ENCODE measurements around the gene NAGLU. TPM values are rescaled to one million over a fixed set of nuclear protein-coding genes. Genes with fewer than 3 reads are reported as not detected.

NAGLU gene
- total and polyA plus RNA-seq, 2 of the 13 experiments (the other 11 are each of a cell fraction or from before 2014, with no cell fraction given), result 28.2 to 40.1 TPM

DNA sequence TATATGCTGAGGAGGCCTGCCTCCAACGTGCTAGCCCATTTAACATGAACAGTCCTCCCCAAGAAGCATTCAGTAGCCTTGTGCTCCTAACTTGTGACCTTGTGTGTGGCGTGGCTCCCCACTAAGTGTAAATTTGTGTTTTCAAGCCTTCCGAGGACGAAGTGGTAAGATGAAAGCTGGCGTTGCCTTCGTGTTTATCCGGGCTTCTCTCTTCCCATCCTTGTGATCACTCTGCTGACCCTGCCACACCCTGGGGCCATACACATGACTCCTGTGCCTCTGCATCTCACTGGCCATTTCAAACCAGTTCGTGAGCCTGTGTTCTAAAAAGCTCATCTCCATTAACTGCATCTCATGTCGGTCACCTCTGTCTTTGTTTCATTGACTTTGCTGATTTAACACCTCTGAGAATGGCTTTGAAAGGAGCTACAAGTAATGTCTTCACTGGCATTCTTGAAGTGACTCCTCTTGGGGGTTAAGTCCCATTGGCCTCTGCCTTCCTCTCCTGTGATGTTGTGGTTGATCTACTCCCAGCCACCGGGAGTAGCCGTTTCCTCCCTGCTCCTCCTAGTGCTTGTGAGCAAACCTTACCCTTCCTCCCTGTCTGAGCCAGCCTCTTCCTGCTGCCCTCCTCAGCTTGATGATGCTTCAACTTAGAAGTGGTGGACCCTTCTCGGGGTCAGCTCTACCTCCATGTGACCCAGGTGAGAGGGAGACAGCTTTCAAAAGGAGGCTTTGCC, 27.4 kb upstream of the NAGLU start:
- ATAC-seq (no peak), FAIRE-seq (no peak), DNase-seq (ENCODE audit: low spot score) (no peak)
- Histone ChIP-seq H4K20me1 (ENCODE audit: insufficient read depth, low read length) (no peaks in the 10 kb centered on the region), H3K4me1 (ENCODE audit: insufficient read depth, low read length) (peaks cover 11% of the 10 kb centered on the region), H3K27ac (ENCODE audit: extremely low read length, insufficient read depth, low read length) (no peak overlapping the region), H2AFZ (ENCODE audit: low read length) (no peak overlapping the region), H3K9me3 (ENCODE audit: low read length) (no peaks in the 10 kb centered on the region), H3K79me2 (ENCODE audit: insufficient read depth, low read length) (no peaks in the 10 kb centered on the region), H3K36me3 (replicated peaks in 1 of 2; ENCODE audit: control insufficient read depth in 1 of 2, insufficient read depth in 2 of 2, low read length in 2 of 2) (peaks cover 34 to 60% of the 10 kb centered on the region in 2 experiments), H3K27me3 (ENCODE audit: control insufficient read depth in 1 of 2, insufficient read depth in 2 of 2, low read length in 2 of 2) (no peaks in the 10 kb centered on the region), H3K4me2 (ENCODE audit: low read depth, low read length) (no peak overlapping the region), H3K4me3 (replicated peaks in 1 of 3; ENCODE audit: insufficient read depth in 1 of 3, low read depth in 2 of 3, low read length in 3 of 3) (no peak overlapping the region), H3K9ac (ENCODE audit: insufficient read depth, low read depth, low read length) (no peak overlapping the region)
- no TSS peak for BruUV-seq (replicated peaks)
- in situ Hi-C loops (cut with HindIII; ENCODE audit: extremely low pct_ligation_motif_present, low pct_unique_long_range_greater_than_20kb), result no loop called here
- no peak for TF ChIP-seq RXRB (CRISPR knock-in tag; IDR thresholded peaks at IDR 0.05; ENCODE audit: borderline replicate concordance)
- no peak for TF ChIP-seq YEATS2 (CRISPR knock-in tag; IDR thresholded peaks at IDR 0.05; ENCODE audit: borderline replicate concordance)
- TF ChIP-seq XBP1 (CRISPR knock-in tag; IDR thresholded peaks at IDR 0.05), result no peak
- TF ChIP-seq SNAPC5 (CRISPR knock-in tag; IDR thresholded peaks at IDR 0.05; ENCODE audit: borderline replicate concordance), result no peak
- TF ChIP-seq ZNF570 (CRISPR knock-in tag; IDR thresholded peaks at IDR 0.05; ENCODE audit: borderline replicate concordance), result no peak
- TF ChIP-seq RFXANK (CRISPR knock-in tag; IDR thresholded peaks at IDR 0.05), result no peak
- no peak for TF ChIP-seq STAG1 (CRISPR knock-in tag; IDR thresholded peaks at IDR 0.05)
- no peak for TF ChIP-seq ZFP36L1 (CRISPR knock-in tag; IDR thresholded peaks at IDR 0.05)
- TF ChIP-seq CENPX (CRISPR knock-in tag; IDR thresholded peaks at IDR 0.05), result no peak
- no peak for TF ChIP-seq ZNF337 (CRISPR knock-in tag; IDR thresholded peaks at IDR 0.05; ENCODE audit: borderline replicate concordance, low read depth)
- TF ChIP-seq ZNF660 (CRISPR knock-in tag; IDR thresholded peaks at IDR 0.05; ENCODE audit: borderline replicate concordance, low read depth), result no peak
- TF ChIP-seq, protein P1, sequence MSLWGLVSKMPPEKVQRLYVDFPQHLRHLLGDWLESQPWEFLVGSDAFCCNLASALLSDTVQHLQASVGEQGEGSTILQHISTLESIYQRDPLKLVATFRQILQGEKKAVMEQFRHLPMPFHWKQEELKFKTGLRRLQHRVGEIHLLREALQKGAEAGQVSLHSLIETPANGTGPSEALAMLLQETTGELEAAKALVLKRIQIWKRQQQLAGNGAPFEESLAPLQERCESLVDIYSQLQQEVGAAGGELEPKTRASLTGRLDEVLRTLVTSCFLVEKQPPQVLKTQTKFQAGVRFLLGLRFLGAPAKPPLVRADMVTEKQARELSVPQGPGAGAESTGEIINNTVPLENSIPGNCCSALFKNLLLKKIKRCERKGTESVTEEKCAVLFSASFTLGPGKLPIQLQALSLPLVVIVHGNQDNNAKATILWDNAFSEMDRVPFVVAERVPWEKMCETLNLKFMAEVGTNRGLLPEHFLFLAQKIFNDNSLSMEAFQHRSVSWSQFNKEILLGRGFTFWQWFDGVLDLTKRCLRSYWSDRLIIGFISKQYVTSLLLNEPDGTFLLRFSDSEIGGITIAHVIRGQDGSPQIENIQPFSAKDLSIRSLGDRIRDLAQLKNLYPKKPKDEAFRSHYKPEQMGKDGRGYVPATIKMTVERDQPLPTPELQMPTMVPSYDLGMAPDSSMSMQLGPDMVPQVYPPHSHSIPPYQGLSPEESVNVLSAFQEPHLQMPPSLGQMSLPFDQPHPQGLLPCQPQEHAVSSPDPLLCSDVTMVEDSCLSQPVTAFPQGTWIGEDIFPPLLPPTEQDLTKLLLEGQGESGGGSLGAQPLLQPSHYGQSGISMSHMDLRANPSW (CRISPR knock-in tag; IDR thresholded peaks at IDR 0.05; ENCODE audit: borderline replicate concordance), result no peak
- no peak for TF ChIP-seq NAIF1 (CRISPR knock-in tag; IDR thresholded peaks at IDR 0.05; ENCODE audit: borderline replicate concordance)
- no peak for TF ChIP-seq ATRX (CRISPR knock-in tag; IDR thresholded peaks at IDR 0.05; ENCODE audit: borderline replicate concordance)
- no peak for TF ChIP-seq ERF (CRISPR knock-in tag; IDR thresholded peaks at IDR 0.05)
- TF ChIP-seq, protein P2, sequence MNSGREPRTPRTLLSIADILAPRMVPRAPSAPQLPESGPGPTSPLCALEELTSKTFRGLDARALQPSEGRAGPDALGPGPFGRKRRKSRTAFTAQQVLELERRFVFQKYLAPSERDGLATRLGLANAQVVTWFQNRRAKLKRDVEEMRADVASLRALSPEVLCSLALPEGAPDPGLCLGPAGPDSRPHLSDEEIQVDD (CRISPR knock-in tag; IDR thresholded peaks at IDR 0.05; ENCODE audit: borderline replicate concordance), result no peak
- no peak for TF ChIP-seq IKZF5 (CRISPR knock-in tag; IDR thresholded peaks at IDR 0.05)
- TF ChIP-seq ZNF792 (CRISPR knock-in tag; IDR thresholded peaks at IDR 0.05), result no peak
- TF ChIP-seq, protein P3, sequence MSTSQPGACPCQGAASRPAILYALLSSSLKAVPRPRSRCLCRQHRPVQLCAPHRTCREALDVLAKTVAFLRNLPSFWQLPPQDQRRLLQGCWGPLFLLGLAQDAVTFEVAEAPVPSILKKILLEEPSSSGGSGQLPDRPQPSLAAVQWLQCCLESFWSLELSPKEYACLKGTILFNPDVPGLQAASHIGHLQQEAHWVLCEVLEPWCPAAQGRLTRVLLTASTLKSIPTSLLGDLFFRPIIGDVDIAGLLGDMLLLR (CRISPR knock-in tag; IDR thresholded peaks at IDR 0.05), result no peak
- TF ChIP-seq HMG20B (CRISPR knock-in tag; conservative IDR thresholded peaks at IDR 0.05), result no peak
- POLR2A ChIA-PET, result interaction anchor here (2.5 kb wide), 1 partner anchor 11 kb away, joined by 7 read pairs; no protein-coding TSS in a partner anchor
- intact Hi-C loops (cut with micrococcal nuclease; ENCODE audit: unreplicated experiment), result no loop called here
- 94% methylated on average over 12 of the region's 12 CpGs for WGBS (ENCODE audit: low lambda C conversion rate)
- CTCF ChIA-PET (ENCODE audit: low intra/inter-chr PET ratio, low total read pairs), result no interaction called here

Measured in HepG2 (cell line).